Measurements from ENCODE around the gene TMEM132C. TPM values are rescaled to one million over a fixed set of nuclear protein-coding genes. Genes with fewer than 3 reads are reported as not detected.

Gene TMEM132C
- total and polyA plus RNA-seq, 2 of the 8 experiments (the other 6 are each of a cell fraction or from before 2014, with no cell fraction given), result 0.23 to 0.76 TPM

DNA sequence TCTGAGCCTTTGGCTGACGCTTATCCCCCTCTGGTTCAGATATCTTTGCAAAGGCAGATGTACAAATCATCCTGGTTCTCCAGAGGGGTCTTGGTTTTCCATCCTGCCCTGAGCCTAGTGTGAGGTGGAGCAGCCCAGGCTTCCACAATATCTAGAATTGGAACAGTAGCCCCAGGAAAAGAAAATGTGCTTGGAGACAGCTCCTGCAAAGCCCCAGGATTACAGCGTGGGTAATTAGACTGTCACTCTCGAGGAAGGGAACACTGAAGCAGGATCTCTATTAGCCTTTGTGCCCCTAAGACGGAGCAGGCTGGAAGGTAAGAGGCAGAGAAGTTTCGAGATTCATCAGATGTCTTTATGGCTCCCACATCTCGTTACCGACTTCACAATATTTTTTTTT is 59.4 kb downstream of the TMEM132C start:
- Histone ChIP-seq H3K9ac (replicated peaks in 1 of 4; ENCODE audit: extremely low read depth in 1 of 4, low read depth in 3 of 4, low read length in 3 of 4) (no peak overlapping the region), H3K9me3 (ENCODE audit: insufficient read depth in 2 of 2, low read depth in 1 of 2, low read length in 1 of 2) (no peaks in the 10 kb centered on the region), H2BK15ac (ENCODE audit: low read length) (no peak overlapping the region), H4K5ac (ENCODE audit: insufficient read length, low read depth, low read length) (no peak overlapping the region), H3K18ac (ENCODE audit: extremely low read depth, low read length) (no peak overlapping the region), H2BK12ac (ENCODE audit: low read depth, low read length) (no peak overlapping the region), H3K4me1 (replicated peaks in 1 of 4; ENCODE audit: control insufficient read depth in 3 of 4, insufficient read depth in 4 of 4, low read length in 3 of 4) (no peaks in the 10 kb centered on the region; a peak in 2 of 7 replicates), H3K23me2 (ENCODE audit: low read depth, low read length) (no peaks in the 10 kb centered on the region), H2BK20ac (ENCODE audit: low read length) (no peak overlapping the region), H3K4ac (replicated peaks; ENCODE audit: insufficient read length, low read depth, low read length) (no peak overlapping the region), H2AFZ (ENCODE audit: low read length) (no peak overlapping the region), H2BK120ac (replicated peaks; ENCODE audit: low read depth, low read length) (no peak overlapping the region), H3K14ac (ENCODE audit: insufficient read length) (no peak overlapping the region), H3K36me3 (ENCODE audit: control insufficient read depth in 2 of 4, insufficient read depth in 4 of 4, low read length in 3 of 4) (no peaks in the 10 kb centered on the region), H3K4me2 (ENCODE audit: insufficient read depth in 1 of 2, low read depth in 2 of 2, low read length in 2 of 2) (no peak overlapping the region), H3K56ac (replicated peaks; ENCODE audit: insufficient read length, low read depth, low read length) (no peak overlapping the region), H4K8ac (ENCODE audit: extremely low read depth, insufficient read depth, low read length) (no peak overlapping the region), H4K20me1 (replicated peaks in 1 of 2; ENCODE audit: control insufficient read depth in 1 of 2, insufficient read depth in 2 of 2, low read length in 2 of 2) (no peaks in the 10 kb centered on the region), H3K23ac (ENCODE audit: insufficient read length) (no peak overlapping the region), H3K4me3 (ENCODE audit: extremely low read depth in 1 of 4, insufficient read depth in 2 of 4, low read depth in 3 of 4, low read length in 4 of 4) (no peak overlapping the region), H2AK5ac (ENCODE audit: low read depth, low read length) (no peak overlapping the region), H2BK5ac (ENCODE audit: low read depth, low read length) (no peak overlapping the region), H3K79me2 (ENCODE audit: control insufficient read depth in 1 of 2, insufficient read depth in 2 of 2, low read length in 2 of 2) (no peaks in the 10 kb centered on the region), H3K27ac (ENCODE audit: low read depth, low read length) (no peak overlapping the region), H3K79me1 (ENCODE audit: low read depth, low read length) (no peaks in the 10 kb centered on the region), H3K27me3 (replicated peaks in 1 of 4; ENCODE audit: control insufficient read depth in 3 of 4, extremely low read depth in 1 of 4, insufficient read depth in 3 of 4, low read length in 3 of 4) (peaks cover 0 to 2% (median 0%) of the 10 kb centered on the region in 4 experiments; a peak in 1 of 7 replicates), H4K91ac (replicated peaks; ENCODE audit: insufficient read length, low read length) (no peak overlapping the region)
- FAIRE-seq (no peak), DNase-seq (ENCODE audit: low read depth in 1 of 2, low spot score in 2 of 2) (no peak)
- ChIA-PET POLR2A (ENCODE audit: partially characterized antibody) (interaction anchor here (0.5 kb wide), 1 partner anchor 492 kb away, joined by 8 read pairs; no protein-coding TSS in a partner anchor), CTCF (ENCODE audit: partially characterized antibody) (no interaction called here)
- TF ChIP-seq RFX5 (IDR thresholded peaks at IDR 0.05; ENCODE audit: borderline replicate concordance, low read depth, low read length) (no peak), CBX5 (IDR thresholded peaks at IDR 0.05; ENCODE audit: low read depth, low read length) (no peak), RNF2 (IDR thresholded peaks at IDR 0.05; ENCODE audit: borderline replicate concordance, low read depth, low read length, missing control alignments, poor library complexity, severe bottlenecking) (no peak), YY1 (IDR thresholded peaks at IDR 0.05; ENCODE audit: low read depth, low read length) (no peak), CBX8 (IDR thresholded peaks at IDR 0.05; ENCODE audit: borderline replicate concordance, low read depth, low read length) (no peak), EP300 (IDR thresholded peaks at IDR 0.05; ENCODE audit: borderline replicate concordance in 1 of 2, low read depth in 2 of 2, low read length in 2 of 2) (no peak)
- WGBS, 2 experiments (ENCODE audit: extremely low coverage in 1 of 2, insufficient coverage in 1 of 2, insufficient read length in 1 of 2, insufficient replicate concordance in 2 of 2, low coverage in 1 of 2, low lambda C conversion rate in 2 of 2, missing lambda C conversion rate in 1 of 2), result 88% methylated on average over 7 of the region's 7 CpGs; no CpG with 5 or more reads in 1 of the 2 experiments
